NCI-H2227 treated with DMSO at 0.1 percent for 48 hours (cell line): Measurements from ENCODE around the gene NNT.
"Not testable (repeated sequence)": the region's sequence is repeated elsewhere in the genome, so short reads cannot be mapped to it uniquely, and the experiment has no call there.

ENCODE experiments used
- DNase-seq: peaks from one replicate; lab custom pipeline; 2025; lab: John Stamatoyannopoulos, UW

The NNT gene

GRCh38 chr5:43667379-43667778, 64.4 kb downstream of the NNT start:
- not testable (repeated sequence) for DNase-seq

DNA sequence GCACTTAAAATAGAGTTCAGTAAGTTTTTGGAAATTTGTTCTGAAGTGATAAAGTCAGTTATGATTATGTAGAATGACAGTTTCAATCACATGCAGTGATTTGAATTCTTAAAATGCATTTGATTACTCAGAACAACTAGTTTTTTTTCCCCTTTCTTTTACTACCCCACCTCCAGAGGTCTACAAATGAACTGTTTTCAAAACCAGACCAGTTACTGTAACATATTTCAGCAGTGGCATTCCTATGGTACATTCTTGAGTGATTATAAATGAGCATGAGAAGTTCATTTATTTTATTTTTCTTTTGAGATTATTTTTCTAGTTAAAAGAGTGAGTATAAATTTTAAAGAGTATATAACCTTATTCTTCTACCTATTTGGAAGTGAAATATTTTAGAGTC, 71.6 kb downstream of the NNT start:
- no peak for DNase-seq

DNA sequence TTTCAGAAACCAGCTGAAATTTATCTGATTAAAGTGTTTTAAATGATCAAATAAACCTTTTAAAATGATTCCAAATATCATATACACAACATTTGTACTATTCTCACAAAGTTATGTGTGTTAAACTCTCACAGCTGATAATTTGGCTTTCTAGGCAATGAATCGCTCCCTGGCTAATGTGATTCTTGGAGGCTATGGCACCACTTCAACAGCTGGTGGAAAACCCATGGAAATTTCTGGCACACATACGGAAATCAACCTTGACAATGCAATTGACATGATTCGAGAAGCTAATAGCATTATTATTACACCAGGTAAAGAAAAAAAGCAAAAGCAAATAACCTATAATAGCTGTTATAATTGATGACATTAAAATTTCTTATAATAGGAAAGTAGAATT, 72.4 kb downstream of the NNT start:
- DNase-seq = no peak

DNA sequence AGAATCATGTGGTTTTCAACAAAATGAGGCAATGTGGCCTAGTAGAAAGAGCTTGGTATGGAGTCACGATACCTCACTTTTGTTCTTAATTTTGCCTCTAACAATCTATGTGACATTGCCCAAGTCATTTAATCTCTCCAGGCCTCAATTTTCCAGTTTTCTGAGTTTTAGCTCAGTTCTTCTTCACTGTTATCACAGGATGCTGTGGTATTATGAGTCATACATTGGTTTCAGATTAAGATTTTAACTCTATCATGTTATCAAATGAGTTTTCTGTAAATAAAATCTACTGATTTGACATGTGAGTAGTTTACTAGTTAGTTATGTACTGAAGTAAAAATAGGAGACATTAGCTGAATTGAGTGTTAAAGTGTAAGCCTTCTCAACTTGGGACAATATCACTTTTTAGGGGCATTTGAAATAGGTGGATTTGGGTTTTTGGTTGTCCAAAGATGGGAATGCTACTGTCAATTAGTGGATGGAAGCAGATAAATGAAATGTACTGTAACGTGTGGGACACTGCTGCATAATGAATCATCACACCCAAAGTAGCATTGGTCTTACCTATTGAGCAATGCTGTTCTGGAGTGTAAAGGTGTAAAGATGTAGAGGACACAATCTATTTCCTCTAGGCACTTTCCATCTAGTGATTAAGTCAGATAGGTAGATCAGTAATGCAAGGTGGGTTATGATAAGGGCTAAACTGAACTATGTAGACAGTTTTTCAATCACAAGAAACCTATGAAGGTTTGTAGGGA, 73.3 kb downstream of the NNT start:
- no peak for DNase-seq

- DNase-seq = no peak
These were observed 74.3 kb downstream of the NNT start for GRCh38 chr5:43677253-43677652.

DNA sequence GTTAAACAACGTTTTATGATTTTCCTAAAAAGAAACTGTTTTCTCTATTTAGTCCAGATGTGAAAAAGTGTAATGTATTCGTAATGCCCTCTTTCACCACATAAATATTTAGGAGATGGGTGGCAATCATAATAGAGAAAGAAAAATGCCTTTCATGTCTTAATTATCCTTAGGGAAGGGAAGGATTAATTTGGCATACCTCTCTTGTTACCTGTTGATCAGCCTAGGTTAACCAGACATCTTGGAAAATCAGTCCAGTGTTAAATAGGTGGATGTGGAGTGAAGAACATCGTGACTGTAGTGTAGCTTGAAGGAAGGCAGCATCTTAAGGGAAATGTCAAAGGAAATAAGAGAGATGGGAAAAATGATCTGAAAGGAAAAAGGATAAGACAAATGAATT, 76.2 kb downstream of the NNT start:
- no peak for DNase-seq

DNA sequence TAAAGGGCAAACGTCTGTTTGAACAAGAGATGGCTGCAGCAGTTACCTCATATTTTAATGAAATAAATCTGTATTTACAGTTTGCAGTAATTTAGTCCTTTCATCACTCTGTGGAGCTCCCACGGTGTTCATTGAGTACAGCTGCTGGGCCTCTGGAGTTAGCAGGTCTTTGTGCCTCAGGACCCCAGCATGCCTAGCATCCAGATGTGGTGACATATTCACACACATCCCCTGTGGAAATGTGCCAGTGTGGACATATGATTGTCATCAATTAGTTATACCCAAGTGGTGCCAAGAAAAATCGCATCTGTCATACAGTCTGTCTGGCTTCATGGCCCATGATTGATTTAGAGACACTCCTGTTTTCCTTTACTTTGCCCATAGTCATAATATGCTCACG, 77.3 kb downstream of the NNT start:
- no peak for DNase-seq

DNA sequence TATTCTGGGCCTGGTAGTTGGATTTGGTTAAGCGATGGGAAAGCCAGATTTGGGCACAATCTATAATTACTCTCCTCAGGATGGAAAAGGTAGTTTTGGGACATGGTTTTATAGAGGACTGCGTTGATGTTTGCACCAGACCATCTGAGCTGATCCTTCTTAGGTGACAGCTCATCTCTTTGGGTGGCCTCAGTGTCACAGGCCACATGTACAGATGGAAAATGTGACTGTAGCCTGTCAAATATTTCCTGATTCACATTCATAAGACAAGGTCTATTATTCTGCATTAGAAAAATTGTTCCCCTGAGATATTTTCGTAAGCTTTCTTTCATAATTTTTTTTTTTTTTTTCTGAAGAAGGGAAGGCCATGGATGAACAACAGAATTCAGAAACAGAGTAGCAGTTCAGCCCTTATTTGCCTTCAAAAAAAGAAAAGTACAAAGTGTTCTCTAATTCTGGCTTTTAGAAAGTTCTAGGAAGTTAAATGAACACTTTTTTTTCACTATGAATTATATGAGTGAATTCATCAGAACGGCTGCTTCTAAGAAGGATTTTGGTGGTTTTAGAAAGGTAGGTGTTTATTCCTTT, 81.0 kb downstream of the NNT start:
- DNase-seq = no peak

DNA sequence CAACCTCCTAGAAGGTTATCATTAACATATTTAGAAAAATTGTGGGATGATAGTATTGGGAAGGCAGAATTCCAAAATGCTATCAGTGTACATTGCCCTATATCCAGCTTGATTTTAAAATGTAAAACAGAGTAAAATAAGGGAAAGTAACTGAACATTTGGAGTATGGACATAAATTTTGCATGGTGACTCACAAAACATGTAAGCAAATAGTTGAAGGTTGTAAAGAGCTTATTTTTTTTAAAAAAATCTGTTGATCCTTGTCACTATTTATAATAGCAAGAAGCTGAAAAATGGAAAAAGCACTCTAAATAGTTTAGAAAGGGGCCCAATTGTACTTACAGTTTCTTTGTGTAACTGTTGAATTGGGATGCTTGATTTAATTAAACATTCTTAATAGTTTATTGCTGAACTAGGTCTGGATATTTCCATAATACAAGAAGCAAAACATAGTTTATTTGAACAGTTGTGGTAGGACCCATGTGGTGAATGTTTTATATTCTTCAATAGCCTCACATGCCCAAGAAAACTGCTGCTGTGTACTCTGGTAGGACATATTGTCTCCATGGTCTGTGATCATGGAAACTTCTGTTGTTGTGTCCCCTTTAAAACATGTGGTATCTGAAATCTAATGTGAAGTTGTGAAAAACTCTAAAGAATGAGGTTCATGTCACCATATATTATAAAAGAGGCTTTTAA, 82.4 kb downstream of the NNT start:
- no peak for DNase-seq

DNA sequence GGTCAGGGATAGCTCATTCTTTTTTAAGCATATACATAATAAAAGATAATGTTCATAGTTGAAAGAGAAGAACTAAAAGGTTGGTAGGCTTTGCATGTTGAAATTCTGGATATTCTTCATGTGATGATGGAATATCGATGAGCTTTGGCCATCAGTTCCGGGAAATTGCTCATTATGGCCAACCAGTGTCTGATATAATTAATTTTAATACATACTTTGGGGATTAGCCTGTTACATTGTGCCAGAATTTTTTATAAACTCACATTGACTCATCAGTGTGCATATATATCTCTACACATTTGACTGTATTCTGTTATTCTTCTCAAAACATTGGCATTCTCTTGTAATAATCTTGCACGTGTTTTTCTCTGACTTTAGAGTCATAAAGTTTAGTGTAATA, 84.3 kb downstream of the NNT start:
- DNase-seq = no peak

DNA sequence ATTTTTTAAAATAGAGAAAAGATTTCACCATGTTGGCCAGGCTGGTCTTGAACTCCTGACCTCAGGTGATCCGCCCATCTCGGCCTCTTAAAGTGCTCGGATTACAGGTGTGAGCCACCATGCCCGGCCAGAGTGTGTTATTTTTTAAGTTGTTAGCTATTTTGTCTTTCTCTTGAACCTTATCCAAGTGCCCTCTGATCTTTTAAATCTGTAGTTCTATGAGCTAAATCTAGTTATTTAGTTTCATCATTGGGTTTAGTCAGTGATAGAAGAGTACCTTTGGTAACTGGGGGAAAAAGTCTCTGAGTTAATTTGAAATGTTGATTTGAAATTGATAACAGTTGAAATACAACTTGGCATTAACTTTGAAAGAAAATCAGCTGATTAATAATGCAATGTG, 88.3 kb downstream of the NNT start:
- no peak for DNase-seq

GRCh38 chr5:43691893-43692292, 88.9 kb downstream of the NNT start:
- no peak for DNase-seq

DNA sequence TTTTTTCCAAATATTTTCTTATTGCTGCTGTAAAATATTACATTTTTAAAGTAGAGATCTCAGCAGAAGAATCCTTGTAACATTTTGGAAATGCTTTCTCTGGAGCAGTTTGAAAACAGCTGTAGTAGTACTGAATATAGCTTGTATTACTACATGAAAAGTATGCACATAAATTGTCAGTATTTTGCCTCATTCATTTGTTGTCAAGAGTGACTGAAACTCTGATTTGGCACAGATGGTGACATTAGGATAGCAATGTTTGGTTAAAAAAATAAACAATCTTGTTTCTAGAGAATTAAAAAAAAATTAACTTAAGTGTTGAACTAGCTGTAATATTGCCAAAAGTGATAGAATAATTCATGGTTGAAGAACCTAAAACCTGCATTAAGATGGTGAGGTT, 90.4 kb downstream of the NNT start:
- no peak for DNase-seq

- DNase-seq = no peak
These were observed 91.0 kb downstream of the NNT start for GRCh38 chr5:43694027-43694426.

GRCh38 chr5:43696444-43696843, 93.5 kb downstream of the NNT start:
- not testable (repeated sequence) for DNase-seq

DNA sequence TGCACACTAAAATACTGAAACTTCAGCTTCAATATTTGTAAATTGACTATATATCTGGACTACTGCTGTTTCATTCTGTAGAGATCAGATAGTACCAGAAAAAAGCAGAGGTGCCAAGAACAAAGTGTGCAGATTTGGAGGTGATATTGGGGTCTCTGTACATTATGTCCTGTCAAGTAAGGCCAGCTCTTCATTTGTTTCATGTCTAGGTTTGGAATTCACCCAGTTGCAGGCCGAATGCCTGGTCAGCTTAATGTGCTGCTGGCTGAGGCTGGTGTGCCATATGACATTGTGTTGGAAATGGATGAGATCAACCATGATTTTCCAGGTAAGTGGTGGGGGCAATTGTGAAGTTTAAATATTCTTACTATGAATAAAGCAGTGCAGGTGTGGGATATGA, 96.9 kb downstream of the NNT start:
- DNase-seq = no peak

- no peak for DNase-seq
These were observed 97.6 kb downstream of the NNT start for GRCh38 chr5:43700601-43701000.

DNA sequence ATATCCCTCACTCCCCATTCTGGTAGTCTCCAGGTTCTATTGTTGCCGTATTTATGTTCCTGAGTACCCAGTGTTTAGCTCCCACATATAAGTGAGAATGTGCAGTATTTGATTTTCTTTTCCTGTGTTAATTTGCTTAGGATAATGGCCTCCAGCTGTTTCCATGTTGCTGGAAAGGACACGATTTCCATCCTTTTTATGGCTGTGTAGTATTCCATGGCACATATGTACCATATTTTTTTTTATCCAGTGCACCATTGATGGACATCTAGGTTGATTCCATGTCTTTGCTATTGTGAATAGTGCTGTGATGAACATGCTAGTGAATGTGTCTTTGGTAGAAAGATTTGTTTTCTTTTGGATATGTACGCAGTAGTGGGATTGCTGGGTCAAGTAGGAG, 98.2 kb downstream of the NNT start:
- DNase-seq = no peak

GRCh38 chr5:43702293-43702692, 99.3 kb downstream of the NNT start:
- DNase-seq = no peak

DNA sequence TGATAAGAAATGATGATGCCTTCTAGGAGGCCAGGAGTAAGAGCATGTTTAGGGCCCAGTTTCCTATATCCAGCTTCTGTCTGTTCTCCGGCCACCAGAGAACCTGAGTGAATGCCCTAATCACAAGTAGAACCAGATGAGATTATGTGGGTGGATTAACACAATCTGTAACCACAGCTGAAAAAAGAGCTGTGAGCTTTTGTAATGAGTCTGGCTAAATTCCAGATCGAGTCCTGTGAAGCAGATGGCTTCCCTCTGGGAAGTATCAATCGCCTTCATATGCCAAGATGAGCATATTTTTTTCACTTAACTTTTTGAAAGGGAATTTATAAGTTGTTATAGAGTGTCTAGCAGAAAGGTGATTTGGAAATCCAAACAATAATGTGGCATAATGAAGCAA, 99.8 kb downstream of the NNT start:
- no peak for DNase-seq

DNA sequence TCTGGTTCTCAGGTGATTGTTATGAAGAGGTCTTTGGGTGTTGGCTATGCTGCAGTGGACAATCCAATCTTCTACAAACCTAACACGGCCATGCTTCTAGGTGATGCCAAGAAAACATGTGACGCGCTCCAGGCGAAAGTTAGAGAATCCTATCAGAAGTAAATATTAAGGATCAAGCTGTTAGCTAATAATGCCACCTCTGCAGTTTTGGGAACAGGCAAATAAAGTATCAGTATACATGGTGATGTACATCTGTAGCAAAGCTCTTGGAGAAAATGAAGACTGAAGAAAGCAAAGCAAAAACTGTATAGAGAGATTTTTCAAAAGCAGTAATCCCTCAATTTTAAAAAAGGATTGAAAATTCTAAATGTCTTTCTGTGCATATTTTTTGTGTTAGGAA, 101.3 kb downstream of the NNT start:
- no peak for DNase-seq

DNA sequence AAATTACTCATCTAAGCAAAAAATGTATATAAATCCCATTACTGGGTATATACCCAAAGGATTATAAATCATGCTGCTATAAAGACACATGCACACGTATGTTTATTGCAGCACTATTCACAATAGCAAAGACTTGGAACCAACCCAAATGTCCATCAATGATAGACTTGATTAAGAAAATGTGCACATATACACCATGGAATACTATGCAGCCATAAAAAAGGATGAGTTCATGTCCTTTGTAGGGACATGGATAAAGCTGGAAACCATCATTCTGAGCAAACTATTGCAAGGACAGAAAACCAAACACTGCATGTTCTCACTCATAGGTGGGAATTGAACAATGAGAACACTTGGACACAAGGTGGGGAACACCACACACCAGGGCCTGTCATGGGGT, 103.6 kb downstream of the NNT start:
- not testable (repeated sequence) for DNase-seq

GRCh38 chr5:43711496-43711895, 108.5 kb downstream of the NNT start:
- DNase-seq = no peak

GRCh38 chr5:43712081-43712480, 109.1 kb downstream of the NNT start:
- DNase-seq = no peak
